Measurements from ENCODE around the gene ZNF467. TPM values are rescaled to one million over a fixed set of nuclear protein-coding genes. Genes with fewer than 3 reads are reported as not detected.

The ZNF467 gene
- total RNA-seq, 2 donors from 2014 or later: 0.37 to 0.53 TPM

- Mint-ChIP-seq H3K4me1 (ENCODE audit: low read depth) (peaks cover 40% of the 10 kb centered on the region), H3K27ac (no peak overlapping the region), H3K9me3 (peaks cover 5 to 10% of the 10 kb centered on the region in 2 donors), H3K27me3 (ENCODE audit: low read depth) (no peaks in the 10 kb centered on the region), H3K36me3 (ENCODE audit: insufficient read depth in 2 of 2) (peaks cover 2 to 8% of the 10 kb centered on the region in 2 donors), H3K4me3 (peak overlapping the region; percentile 88 to 90)
- DNase-seq (no peak), ATAC-seq (replicated peaks in 1 of 2) (no peak)
Observed at GRCh38 chr7:149716007-149716931, 57.1 kb downstream of the ZNF467 start.

DNA sequence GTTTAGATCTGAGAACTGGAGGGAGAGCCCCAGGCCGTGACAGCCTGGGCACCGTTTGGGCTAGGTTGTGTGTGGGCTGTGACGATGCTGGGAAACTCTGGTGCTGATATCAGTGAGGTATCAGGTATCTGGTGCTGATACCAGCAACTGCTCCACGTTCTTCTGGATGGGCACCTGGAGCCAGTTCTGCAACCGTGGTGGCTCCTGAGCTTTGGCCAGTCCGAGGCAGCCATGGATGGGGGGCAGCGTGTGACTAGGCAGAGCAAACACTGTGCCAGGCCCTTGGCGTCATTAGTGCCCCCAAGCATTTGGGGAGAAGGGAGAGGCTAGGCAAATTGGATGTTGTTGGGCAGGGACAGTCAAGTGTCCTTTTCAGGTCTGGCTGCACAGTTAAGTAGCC is 57.9 kb downstream of the ZNF467 start:
- Mint-ChIP-seq H3K27me3 (ENCODE audit: low read depth) (no peaks in the 10 kb centered on the region), H3K9me3 (peaks cover 11 to 15% of the 10 kb centered on the region in 2 donors)
- DNase-seq: no peak

DNA sequence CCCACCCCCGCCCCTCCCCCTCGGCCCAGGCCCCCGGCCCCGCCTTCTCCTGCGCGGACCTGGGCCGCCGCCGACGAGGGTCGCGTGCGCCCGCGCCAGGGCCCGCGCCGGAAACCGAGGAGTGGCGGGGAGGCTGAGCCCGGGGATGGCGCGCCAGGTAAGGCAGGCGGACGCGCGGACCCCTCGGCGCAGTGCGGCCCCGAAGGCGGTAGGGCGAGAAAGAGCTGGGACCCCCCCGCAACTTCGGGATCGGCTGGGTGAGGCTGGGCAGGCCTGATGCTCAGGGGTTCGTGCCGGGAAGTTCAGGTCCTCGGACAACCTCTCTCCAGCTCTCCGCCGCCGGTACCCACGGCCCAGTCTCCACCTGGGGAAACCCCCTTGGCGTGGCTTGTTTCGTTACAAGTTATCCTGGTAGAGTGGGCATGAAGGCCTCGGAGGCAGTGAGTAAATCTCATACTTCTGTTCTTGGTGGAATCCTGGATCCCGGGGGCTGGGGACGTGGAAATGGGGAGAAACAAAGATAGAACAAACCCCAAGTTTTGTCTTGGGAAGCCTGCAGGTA is 58.4 kb downstream of the ZNF467 start:
- H3K36me3 Mint-ChIP-seq (ENCODE audit: insufficient read depth in 2 of 2): peaks cover 8 to 15% of the 10 kb centered on the region in 2 donors
- H3K27me3 Mint-ChIP-seq (ENCODE audit: low read depth): no peaks in the 10 kb centered on the region
- peaks cover 36% of the 10 kb centered on the region for H3K4me1 Mint-ChIP-seq (ENCODE audit: low read depth)
- peak overlapping the region; percentile 71 for H3K27ac Mint-ChIP-seq
- peaks cover 11 to 15% of the 10 kb centered on the region in 2 donors for H3K9me3 Mint-ChIP-seq
- DNase-seq (no peak), ATAC-seq (replicated peaks in 1 of 2) (peak; percentile 7 to 10)
- peak overlapping the region; percentile 88 to 90 for H3K4me3 Mint-ChIP-seq

More for the DNA sequence above, 57.9 kb downstream of the ZNF467 start:
- Mint-ChIP-seq H3K36me3 (ENCODE audit: insufficient read depth in 2 of 2) (peaks cover 8 to 13% of the 10 kb centered on the region in 2 donors), H3K4me1 (ENCODE audit: low read depth) (peaks cover 36% of the 10 kb centered on the region), H3K4me3 (peak overlapping the region; percentile 88 to 90), H3K27ac (peak overlapping the region; percentile 71)
- no peak for ATAC-seq (replicated peaks in 1 of 2)

Other genes starting within 250 kb of the ZNF467 start
- 10 to 100 TPM; 31.4 to 39.0 TPM for gene ZNF862, start 64.8 kb upstream of the ZNF467 start, total RNA-seq
- 10 to 100 TPM; 43.4 to 44.5 TPM for gene ATP6V0E2, start 100.4 kb upstream of the ZNF467 start, total RNA-seq